B cell (primary cell): ENCODE data around the gene CCDC144A.
"Not testable (repeated sequence)": the region's sequence is repeated elsewhere in the genome, so short reads cannot be mapped to it uniquely, and the experiment has no call there.

Source experiments
- CTCF ChIP-seq: fragments of 200-600 bp; IDR thresholded peaks from one replicate; pipeline ENCODE4 v1.8.0; 2022; ENCODE audit warnings: antibody characterized with exemption, mild to moderate bottlenecking
- EZH2 ChIP-seq: IDR thresholded peaks from 2 replicates; pipeline ENCODE4 v1.6.1; 2012; ENCODE audit warnings: borderline replicate concordance, low read depth, mild to moderate bottlenecking, moderate library complexity, low read length; ENCODE audit not compliant: insufficient read depth, poor library complexity, severe bottlenecking

- not testable (repeated sequence) for TF ChIP-seq CTCF, EZH2
Observed at GRCh38 chr17:16758177-16758576, 68.1 kb downstream of the CCDC144A start.
